ENCODE measurements around the gene PLP1. TPM values are rescaled to one million over a fixed set of nuclear protein-coding genes. Genes with fewer than 3 reads are reported as not detected.

The PLP1 gene
- total RNA-seq, 6 experiments from 2014 or later = 0.12 to 1.2 (median 0.50) TPM

GRCh38 chrX:103781706-103782105 is 5.1 kb downstream of the PLP1 start:
- Mint-ChIP-seq H3K4me3 (no peak overlapping the region), H3K4me1 (ENCODE audit: low read depth) (peaks cover 6% of the 10 kb centered on the region), H3K27ac (no peak overlapping the region), H3K27me3 (ENCODE audit: insufficient read depth) (peaks cover 10% of the 10 kb centered on the region), H3K9me3 (no peaks in the 10 kb centered on the region), H3K36me3 (ENCODE audit: low read depth) (no peaks in the 10 kb centered on the region)
- no peak for DNase-seq
- TF ChIP-seq, protein P1, sequence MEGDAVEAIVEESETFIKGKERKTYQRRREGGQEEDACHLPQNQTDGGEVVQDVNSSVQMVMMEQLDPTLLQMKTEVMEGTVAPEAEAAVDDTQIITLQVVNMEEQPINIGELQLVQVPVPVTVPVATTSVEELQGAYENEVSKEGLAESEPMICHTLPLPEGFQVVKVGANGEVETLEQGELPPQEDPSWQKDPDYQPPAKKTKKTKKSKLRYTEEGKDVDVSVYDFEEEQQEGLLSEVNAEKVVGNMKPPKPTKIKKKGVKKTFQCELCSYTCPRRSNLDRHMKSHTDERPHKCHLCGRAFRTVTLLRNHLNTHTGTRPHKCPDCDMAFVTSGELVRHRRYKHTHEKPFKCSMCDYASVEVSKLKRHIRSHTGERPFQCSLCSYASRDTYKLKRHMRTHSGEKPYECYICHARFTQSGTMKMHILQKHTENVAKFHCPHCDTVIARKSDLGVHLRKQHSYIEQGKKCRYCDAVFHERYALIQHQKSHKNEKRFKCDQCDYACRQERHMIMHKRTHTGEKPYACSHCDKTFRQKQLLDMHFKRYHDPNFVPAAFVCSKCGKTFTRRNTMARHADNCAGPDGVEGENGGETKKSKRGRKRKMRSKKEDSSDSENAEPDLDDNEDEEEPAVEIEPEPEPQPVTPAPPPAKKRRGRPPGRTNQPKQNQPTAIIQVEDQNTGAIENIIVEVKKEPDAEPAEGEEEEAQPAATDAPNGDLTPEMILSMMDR (IDR thresholded peaks at IDR 0.05) = no peak

DNA sequence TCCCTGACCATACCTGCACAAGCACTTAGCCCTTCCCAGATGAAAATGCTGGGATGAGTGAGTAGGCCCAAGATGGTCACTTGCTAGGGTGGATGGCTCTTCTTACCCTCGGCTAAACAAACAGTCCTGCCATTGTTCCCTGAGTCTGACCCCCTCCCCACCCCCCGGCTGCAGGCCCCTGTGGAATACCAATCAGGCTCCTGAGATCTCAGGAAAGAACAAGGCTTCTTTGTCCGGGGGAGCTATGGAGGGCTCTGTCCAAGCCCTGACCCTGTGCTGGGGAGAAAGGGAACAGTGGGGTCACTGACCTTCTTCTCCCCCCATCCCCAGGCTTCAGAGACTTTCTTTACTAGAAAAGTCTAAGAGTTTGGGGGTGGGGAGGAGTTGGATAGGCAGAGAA is 6.0 kb downstream of the PLP1 start:
- H3K4me3 Mint-ChIP-seq = no peak overlapping the region
- H3K36me3 Mint-ChIP-seq (ENCODE audit: low read depth) = no peaks in the 10 kb centered on the region
- DNase-seq = no peak
- peaks cover 10% of the 10 kb centered on the region for H3K27me3 Mint-ChIP-seq (ENCODE audit: insufficient read depth)
- H3K27ac Mint-ChIP-seq = no peak overlapping the region
- H3K9me3 Mint-ChIP-seq = no peaks in the 10 kb centered on the region
- no peaks in the 10 kb centered on the region for H3K4me1 Mint-ChIP-seq (ENCODE audit: low read depth)
- TF ChIP-seq, protein P1 (IDR thresholded peaks at IDR 0.05) = no peak

DNA sequence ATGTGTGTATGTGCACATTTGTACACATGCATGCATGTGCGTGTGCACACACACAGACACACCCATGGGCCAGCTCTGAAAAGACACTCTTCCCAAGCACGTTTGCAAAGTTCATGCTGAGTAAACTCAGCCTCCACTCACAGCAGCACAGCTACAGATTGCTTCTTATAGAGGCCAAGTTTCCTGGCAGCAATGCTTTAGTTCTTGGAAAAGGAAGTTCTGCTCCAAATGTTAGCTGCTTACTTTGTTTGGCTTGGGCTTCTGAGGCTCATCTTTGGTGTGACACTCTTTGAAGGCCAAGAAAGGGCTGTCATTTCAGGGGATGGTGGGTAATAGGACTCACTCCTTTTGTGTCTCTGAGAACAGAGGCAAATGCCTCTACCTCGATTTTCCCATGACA is 6.6 kb downstream of the PLP1 start:
- no peaks in the 10 kb centered on the region for H3K4me1 Mint-ChIP-seq (ENCODE audit: low read depth)
- H3K4me3 Mint-ChIP-seq = no peak overlapping the region
- H3K27ac Mint-ChIP-seq = no peak overlapping the region
- no peaks in the 10 kb centered on the region for H3K9me3 Mint-ChIP-seq
- H3K27me3 Mint-ChIP-seq (ENCODE audit: insufficient read depth) = peaks cover 10% of the 10 kb centered on the region
- H3K36me3 Mint-ChIP-seq (ENCODE audit: low read depth) = no peaks in the 10 kb centered on the region
- no peak for DNase-seq
- TF ChIP-seq, protein P1 (IDR thresholded peaks at IDR 0.05) = no peak

DNA sequence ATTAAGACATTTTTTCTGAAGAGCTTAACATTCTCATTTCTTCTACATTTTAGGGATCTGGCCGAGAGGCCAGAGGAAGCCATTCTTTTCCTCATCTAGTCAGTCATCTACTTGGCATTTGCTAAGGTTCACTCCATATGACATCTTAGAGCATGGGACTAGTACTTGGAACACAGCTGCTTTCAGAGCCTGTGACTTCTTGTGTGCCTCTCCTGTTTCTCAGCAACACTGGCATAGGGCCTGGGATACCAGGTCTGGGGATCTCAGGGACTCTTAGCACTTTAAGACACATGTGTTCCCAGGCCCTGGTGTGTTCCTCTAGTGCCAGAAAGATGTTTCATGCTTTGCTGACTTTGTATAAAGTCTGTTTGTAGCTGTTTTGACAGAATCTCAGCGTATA is 7.3 kb downstream of the PLP1 start:
- peaks cover 3% of the 10 kb centered on the region; the same call in 1 of the 2 replicates for H3K27me3 Mint-ChIP-seq (ENCODE audit: insufficient read depth)
- no peaks in the 10 kb centered on the region for H3K4me1 Mint-ChIP-seq (ENCODE audit: low read depth)
- DNase-seq = no peak
- no peaks in the 10 kb centered on the region for H3K9me3 Mint-ChIP-seq
- H3K27ac Mint-ChIP-seq = no peak overlapping the region
- TF ChIP-seq, protein P1 (IDR thresholded peaks at IDR 0.05) = no peak
- H3K36me3 Mint-ChIP-seq (ENCODE audit: low read depth) = no peaks in the 10 kb centered on the region
- H3K4me3 Mint-ChIP-seq = no peak overlapping the region

- no peaks in the 10 kb centered on the region for H3K36me3 Mint-ChIP-seq (ENCODE audit: low read depth)
- no peak for DNase-seq
- peaks cover 38% of the 10 kb centered on the region for H3K4me1 Mint-ChIP-seq (ENCODE audit: low read depth)
- TF ChIP-seq, protein P1 (IDR thresholded peaks at IDR 0.05) = no peak
- H3K27me3 Mint-ChIP-seq (ENCODE audit: insufficient read depth) = no peaks in the 10 kb centered on the region
- H3K9me3 Mint-ChIP-seq = no peaks in the 10 kb centered on the region
- no peak overlapping the region for H3K27ac Mint-ChIP-seq
- no peak overlapping the region for H3K4me3 Mint-ChIP-seq
These were observed 12.4 kb downstream of the PLP1 start for GRCh38 chrX:103789004-103789403.

GRCh38 chrX:103791228-103791627 is 14.6 kb downstream of the PLP1 start:
- Mint-ChIP-seq H3K36me3 (ENCODE audit: low read depth) (no peaks in the 10 kb centered on the region), H3K27me3 (ENCODE audit: insufficient read depth) (no peaks in the 10 kb centered on the region; the same call in 1 of the 2 replicates), H3K27ac (peak overlapping the region; percentile 71), H3K4me3 (peak overlapping the region; percentile 34; the same call in 1 of the 2 replicates), H3K9me3 (no peaks in the 10 kb centered on the region), H3K4me1 (ENCODE audit: low read depth) (peaks cover 42% of the 10 kb centered on the region)
- TF ChIP-seq, protein P1 (IDR thresholded peaks at IDR 0.05) = no peak
- peak; percentile 7 for DNase-seq

Data from HFFc6 (cell line).